Gastroesophageal sphincter (tissue), 4 donors: Measurements from ENCODE around the gene ITPA. TPM values are rescaled to one million over a fixed set of nuclear protein-coding genes. Genes with fewer than 3 reads are reported as not detected.

Source experiments
- ATAC-seq: fragments of 150-250 bp; one replicate; pipeline ENCODE4 v1.9.1; 2016; ENCODE audit warnings: mild to moderate bottlenecking, moderate library complexity
- H3K27ac ChIP-seq, 4 donors: fragments of 200-600 bp; sonication (generic) in 3 of 4; 1 replicate in 3 of 4; 2 replicates in 1 of 4; pipeline ENCODE4 v1.5.1; 2016 to 2019
- H3K27me3 ChIP-seq: fragments of 200-600 bp; sonication (generic); one replicate; pipeline ENCODE4 v1.5.1; 2019
- H3K36me3 ChIP-seq, 2 donors: fragments of 200-600 bp; sonication (generic); one replicate each; pipeline ENCODE4 v1.5.1; 2019; ENCODE audit warnings: control low read depth in 1 of 2
- H3K4me1 ChIP-seq, 3 donors: fragments of 200-600 bp; sonication (generic); 1 replicate in 2 of 3; 2 replicates in 1 of 3; pipeline ENCODE4 v1.5.1; 2016 to 2019; ENCODE audit warnings: control low read depth in 2 of 3
- H3K4me3 ChIP-seq, 2 donors: fragments of 200-600 bp; sonication (generic); one replicate each; pipeline ENCODE4 v1.5.1; 2019; ENCODE audit warnings: mild to moderate bottlenecking in 1 of 2, moderate library complexity in 1 of 2
- H3K9me3 ChIP-seq, 3 donors: fragments of 200-600 bp; sonication (generic); one replicate each; pipeline ENCODE4 v1.5.1; 2017 to 2019; ENCODE audit warnings: control low read depth in 2 of 3
- EP300 ChIP-seq: sonication (generic); formaldehyde crosslinking; IDR thresholded peaks from one replicate; pipeline ENCODE4 v1.6.1; 2017; ENCODE audit warnings: antibody characterized with exemption, mild to moderate bottlenecking
- POLR2A ChIP-seq, 2 donors: fragments of 450-650 bp; IDR thresholded peaks; one replicate each; pipeline ENCODE4 v1.6.1; 2017; ENCODE audit warnings: antibody characterized with exemption in 2 of 2, mild to moderate bottlenecking in 2 of 2, moderate library complexity in 1 of 2
- POLR2AphosphoS5 ChIP-seq: sonication (generic); formaldehyde crosslinking; IDR thresholded peaks from one replicate; pipeline ENCODE4 v1.6.1; 2017; ENCODE audit warnings: antibody characterized with exemption
- WGBS, 2 donors: methylation state at CpG; one replicate each; pipeline ENCODE4 v1.1.5; 2018; ENCODE audit warnings: low coverage in 1 of 2; 5-methylcytosine and 5-hydroxymethylcytosine counted together
- total RNA-seq, 4 donors: library from RNA; depleted of rRNA; stranded (reverse); fragments of >200 nt; gene quantifications; one replicate each; pipeline ENCODE4 v1.1.0, GENCODE V29; 2016
- TF ChIP-seq, protein P1 (sequence below), 4 experiments: fragments of 200-600 bp in 2 of 4; fragments of 450-650 bp in 2 of 4; sonication (generic) in 1 of 4; IDR thresholded peaks; one replicate each; pipeline ENCODE4 v1.5.1; 2017 to 2019; ENCODE audit warnings: antibody characterized with exemption in 4 of 4, mild to moderate bottlenecking in 2 of 4, moderate library complexity in 2 of 4

Gene ITPA
- total RNA-seq, 4 donors from 2014 or later: 23.5 to 26.8 (median 25.2) TPM

DNA sequence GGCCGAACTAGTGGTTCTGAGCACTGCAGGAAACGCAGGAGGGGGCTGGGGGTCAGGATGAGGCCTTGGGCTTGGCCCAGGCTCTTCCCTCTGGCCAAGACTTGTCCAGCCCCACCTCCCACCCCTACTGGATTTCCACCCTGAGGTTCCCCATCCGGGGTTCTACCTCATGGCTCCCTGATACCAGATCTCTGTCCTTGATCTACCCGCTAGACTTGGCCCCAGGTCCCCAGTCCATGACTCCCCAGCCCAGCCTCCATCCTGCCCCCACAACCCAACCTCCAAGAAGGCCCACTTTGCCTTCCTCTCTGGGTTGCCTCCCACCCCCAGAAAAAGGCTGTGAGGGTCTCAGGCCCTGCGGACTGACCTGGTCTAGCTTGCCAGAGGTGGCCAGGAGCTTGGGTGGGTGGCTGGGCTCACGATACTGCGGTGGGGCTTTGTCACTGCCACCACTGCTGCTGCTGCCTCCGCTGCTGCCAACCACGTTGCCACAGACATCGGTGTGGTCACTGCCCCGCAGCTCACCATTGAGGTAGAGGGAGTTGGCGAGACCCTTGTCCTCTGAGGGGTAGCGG lies 42.9 kb upstream of the ITPA start:
- no peak overlapping the region for H3K27ac ChIP-seq
- H3K36me3 ChIP-seq: no peaks in the 10 kb centered on the region
- H3K9me3 ChIP-seq: no peaks in the 10 kb centered on the region
- TF ChIP-seq EP300 (no peak), POLR2AphosphoS5 (no peak)
- TF ChIP-seq, protein P1, sequence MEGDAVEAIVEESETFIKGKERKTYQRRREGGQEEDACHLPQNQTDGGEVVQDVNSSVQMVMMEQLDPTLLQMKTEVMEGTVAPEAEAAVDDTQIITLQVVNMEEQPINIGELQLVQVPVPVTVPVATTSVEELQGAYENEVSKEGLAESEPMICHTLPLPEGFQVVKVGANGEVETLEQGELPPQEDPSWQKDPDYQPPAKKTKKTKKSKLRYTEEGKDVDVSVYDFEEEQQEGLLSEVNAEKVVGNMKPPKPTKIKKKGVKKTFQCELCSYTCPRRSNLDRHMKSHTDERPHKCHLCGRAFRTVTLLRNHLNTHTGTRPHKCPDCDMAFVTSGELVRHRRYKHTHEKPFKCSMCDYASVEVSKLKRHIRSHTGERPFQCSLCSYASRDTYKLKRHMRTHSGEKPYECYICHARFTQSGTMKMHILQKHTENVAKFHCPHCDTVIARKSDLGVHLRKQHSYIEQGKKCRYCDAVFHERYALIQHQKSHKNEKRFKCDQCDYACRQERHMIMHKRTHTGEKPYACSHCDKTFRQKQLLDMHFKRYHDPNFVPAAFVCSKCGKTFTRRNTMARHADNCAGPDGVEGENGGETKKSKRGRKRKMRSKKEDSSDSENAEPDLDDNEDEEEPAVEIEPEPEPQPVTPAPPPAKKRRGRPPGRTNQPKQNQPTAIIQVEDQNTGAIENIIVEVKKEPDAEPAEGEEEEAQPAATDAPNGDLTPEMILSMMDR (IDR thresholded peaks at IDR 0.05): no peak
- WGBS, 2 donors: 100% methylated on average over 1 to 3 of the region's 13 CpGs
- ATAC-seq: no peak
- H3K4me3 ChIP-seq: no peak overlapping the region
- peaks cover 15% of the 10 kb centered on the region for H3K27me3 ChIP-seq
- H3K4me1 ChIP-seq: peaks cover 0 to 22% (median 3%) of the 10 kb centered on the region in 3 donors

DNA sequence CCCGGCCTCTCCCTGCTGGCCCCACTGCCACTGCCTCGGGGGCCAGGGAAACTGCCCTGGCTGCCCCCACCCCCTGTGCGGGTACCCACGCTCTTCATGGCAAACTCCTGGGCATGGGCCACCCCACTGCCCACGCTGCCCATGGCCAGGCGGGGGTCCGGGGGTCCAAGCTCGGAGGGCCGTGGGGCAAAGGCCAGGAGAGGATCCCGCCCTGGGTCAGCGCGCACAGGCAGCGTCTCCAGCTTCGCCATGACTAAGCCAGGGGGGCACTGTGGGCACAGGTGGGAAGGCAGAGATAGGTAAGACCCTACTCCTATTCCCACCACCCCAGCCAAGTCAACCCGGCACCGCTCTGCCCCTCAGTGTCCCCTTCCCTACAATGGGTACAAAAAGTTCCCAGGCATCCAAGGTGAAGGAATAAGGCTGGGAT lies 42.4 kb upstream of the ITPA start:
- no peak overlapping the region for H3K4me3 ChIP-seq
- no peaks in the 10 kb centered on the region for H3K9me3 ChIP-seq
- peaks cover 0 to 24% (median 3%) of the 10 kb centered on the region in 3 donors for H3K4me1 ChIP-seq
- no peaks in the 10 kb centered on the region for H3K36me3 ChIP-seq
- H3K27ac ChIP-seq: no peak overlapping the region
- H3K27me3 ChIP-seq: peaks cover 15% of the 10 kb centered on the region
- TF ChIP-seq POLR2A (IDR thresholded peaks at IDR 0.05): no peak
- no peak for TF ChIP-seq EP300
- TF ChIP-seq, protein P1 (IDR thresholded peaks at IDR 0.05): no peak
- no peak for TF ChIP-seq POLR2AphosphoS5
- WGBS, 2 donors: no CpG with 5 or more reads among the region's 16 CpGs
- no peak for ATAC-seq

DNA sequence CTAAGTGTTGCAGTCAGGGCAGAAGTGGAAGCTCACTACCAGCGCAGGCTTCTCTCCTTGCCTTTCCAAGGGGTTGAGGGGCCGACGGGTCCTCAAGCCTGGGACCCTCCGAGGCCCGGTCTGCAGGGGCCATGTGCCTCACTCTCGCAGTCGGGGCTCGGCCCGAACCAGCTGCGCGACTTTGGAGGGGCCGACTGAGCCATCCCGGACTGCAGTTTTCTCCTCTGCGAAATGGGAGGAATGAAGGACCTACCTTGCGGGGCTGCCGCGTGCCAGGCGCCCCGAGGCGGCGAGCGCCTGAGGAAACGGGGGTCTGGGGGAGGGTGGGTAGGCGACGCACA lies 41.6 kb upstream of the ITPA start:
- Histone ChIP-seq H3K9me3 (no peaks in the 10 kb centered on the region), H3K36me3 (no peaks in the 10 kb centered on the region), H3K27me3 (peaks cover 15% of the 10 kb centered on the region), H3K4me3 (no peak overlapping the region), H3K4me1 (peaks cover 0 to 32% (median 8%) of the 10 kb centered on the region in 3 donors), H3K27ac (no peak overlapping the region)
- TF ChIP-seq, protein P1 (IDR thresholded peaks at IDR 0.05): no peak
- TF ChIP-seq POLR2A (IDR thresholded peaks at IDR 0.05) (no peak), EP300 (no peak), POLR2AphosphoS5 (no peak)
- no CpG with 5 or more reads among the region's 25 CpGs for WGBS, 2 donors
- no peak for ATAC-seq

DNA sequence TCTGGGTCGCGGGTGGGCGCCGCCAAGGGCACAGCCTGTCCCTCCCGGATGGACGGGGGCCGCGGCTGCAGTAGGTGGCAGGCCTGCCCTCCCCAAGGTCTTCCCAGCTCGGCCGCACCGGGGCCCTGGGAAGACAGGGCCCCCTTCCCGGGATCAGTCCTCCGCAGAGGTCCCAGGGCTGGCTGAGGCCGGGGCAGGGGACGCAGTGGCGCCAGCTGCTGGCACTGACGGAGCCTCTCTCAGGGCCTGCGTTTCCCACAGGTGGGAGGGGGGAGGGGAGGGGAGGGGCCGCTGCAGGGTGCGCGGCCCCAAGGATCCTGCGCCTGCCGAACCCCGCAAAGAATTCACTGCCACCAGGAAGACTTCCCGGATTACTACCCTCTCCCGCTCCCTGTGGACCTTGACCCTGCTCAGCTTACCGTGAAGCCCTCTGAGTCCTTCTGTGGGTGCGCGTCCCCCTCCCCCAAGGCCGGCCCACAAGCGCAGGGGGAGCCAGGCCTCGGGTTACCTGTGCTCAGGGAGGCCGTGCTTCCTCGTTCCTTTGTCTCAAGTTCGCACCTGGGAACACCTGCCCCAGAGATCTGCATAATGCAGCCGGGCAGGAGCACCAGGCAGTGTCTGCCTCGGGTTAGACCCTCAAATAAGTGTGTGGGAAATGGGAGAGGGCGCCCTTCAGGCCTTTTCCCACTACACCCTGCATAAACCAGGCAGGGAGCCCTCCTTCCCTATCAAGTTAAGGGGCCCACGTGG lies 41.0 kb upstream of the ITPA start:
- 40% methylated on average over 11 of the region's 39 CpGs; no CpG with 5 or more reads in 1 of the 2 donors for WGBS, 2 donors
- no peak for ATAC-seq
- Histone ChIP-seq H3K9me3 (no peaks in the 10 kb centered on the region), H3K27me3 (peaks cover 15% of the 10 kb centered on the region), H3K4me1 (peaks cover 0 to 38% (median 10%) of the 10 kb centered on the region in 3 donors), H3K36me3 (no peaks in the 10 kb centered on the region), H3K27ac (no peak overlapping the region), H3K4me3 (no peak overlapping the region)
- TF ChIP-seq POLR2AphosphoS5: no peak
- TF ChIP-seq EP300: no peak
- TF ChIP-seq, protein P1 (IDR thresholded peaks at IDR 0.05): no peak
